NCI-H345 (cell line): ENCODE measurements around the gene RAB8A.
"Not testable (repeated sequence)": the region's sequence is repeated elsewhere in the genome, so short reads cannot be mapped to it uniquely, and the experiment has no call there.

Experiments
- DNase-seq: peaks from one replicate; lab custom pipeline; 2025; lab: John Stamatoyannopoulos, UW

The RAB8A gene

DNA sequence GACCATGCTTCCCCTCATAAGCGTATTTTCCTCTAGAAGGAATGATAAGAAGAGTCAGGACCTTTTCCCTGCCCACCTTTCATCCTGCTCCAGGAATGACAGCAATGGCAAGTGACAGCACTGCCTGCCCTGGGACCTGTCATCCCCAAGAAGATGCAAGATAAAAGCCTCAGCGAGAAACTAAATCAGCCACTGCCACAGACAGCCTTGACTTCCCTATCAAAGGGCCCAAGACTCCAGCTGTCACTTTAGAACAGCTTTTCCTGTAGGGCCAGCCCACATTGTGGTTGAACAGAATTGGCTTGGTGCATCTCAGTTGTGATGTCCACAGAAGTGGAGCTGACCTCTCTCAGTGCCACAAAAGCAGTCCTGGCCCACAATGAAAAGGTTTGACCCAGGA lies 1.1 kb downstream of the RAB8A start:
- DNase-seq: no peak

GRCh38 chr19:16113727-16114126 lies 2.0 kb downstream of the RAB8A start:
- DNase-seq: no peak

GRCh38 chr19:16115301-16116039 lies 3.8 kb downstream of the RAB8A start:
- no peak for DNase-seq

DNA sequence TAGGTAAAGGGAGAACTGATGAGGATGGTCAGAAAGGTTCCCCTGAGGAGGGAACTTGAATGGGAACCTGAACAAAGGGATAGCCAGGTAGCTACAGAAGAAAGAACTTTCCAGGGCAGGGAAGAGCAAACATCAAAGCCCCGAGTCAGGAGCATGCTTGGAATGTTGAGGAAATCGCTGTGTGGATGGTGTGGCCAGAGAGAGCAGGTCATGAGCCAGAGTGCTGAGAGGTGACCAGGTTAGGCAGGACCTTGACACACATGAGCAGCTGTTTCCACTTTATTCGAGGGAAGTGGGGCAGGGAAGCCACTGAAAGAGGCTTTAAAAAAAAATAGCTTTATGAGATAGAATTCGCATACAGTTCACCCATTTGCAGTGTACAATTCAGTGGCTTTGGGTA lies 4.4 kb downstream of the RAB8A start:
- DNase-seq: no peak

GRCh38 chr19:16117594-16118033 lies 5.9 kb downstream of the RAB8A start:
- no peak for DNase-seq

DNA sequence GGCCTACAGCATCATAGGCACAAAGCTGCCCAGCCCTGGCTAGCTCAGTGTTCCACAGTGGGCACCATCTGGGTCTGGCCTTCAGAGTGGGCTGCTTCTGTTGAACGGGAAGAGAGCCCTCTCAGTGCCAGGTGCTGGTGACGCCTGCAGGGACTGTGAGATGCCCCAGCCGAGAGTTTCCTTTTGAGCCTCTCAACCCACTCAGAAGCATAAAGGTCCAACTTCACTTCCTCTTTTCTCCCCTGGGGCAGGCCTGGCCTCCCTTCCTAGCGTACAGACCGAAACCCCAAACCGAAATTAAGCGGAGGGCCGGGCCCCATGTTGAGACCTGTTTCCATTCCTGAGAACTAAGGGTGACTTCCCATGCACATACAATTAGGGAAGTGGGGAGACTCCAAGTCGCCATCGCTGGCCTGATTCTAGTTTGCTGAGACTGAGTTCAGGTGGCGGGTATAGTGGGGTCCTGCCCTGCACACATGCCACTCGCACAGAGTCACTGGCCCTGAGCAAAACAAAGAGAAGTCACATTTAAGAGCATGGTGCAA lies 6.9 kb downstream of the RAB8A start:
- no peak for DNase-seq

- DNase-seq: not testable (repeated sequence)
Observed at GRCh38 chr19:16119075-16119857, 7.6 kb downstream of the RAB8A start.

- no peak for DNase-seq
Observed at GRCh38 chr19:16121141-16121540, 9.5 kb downstream of the RAB8A start.

DNA sequence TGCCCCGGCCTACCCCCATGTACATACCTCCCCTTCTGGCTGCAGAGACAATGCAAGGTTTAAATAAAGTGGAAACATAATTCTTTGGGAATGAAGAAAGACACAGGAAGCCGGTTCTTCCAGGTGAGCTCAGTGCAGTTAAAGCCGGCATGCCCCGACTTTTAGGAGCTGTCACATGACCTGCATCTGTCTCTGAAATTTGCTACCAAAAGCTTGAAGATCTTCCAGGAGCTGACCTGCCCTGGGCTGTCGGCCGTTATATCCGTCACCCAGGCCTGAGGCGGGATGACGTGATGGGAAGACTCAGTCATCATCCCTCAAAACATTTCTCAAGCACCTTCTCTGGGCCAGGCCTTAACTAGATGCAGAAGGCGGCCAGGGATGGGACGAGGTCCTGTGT lies 10.3 kb downstream of the RAB8A start:
- DNase-seq: no peak

- DNase-seq: no peak
Observed at GRCh38 chr19:16124953-16125352, 13.3 kb downstream of the RAB8A start.

- DNase-seq: no peak
Observed at GRCh38 chr19:16125737-16126495, 14.2 kb downstream of the RAB8A start.

- DNase-seq: no peak
Observed at GRCh38 chr19:16127080-16127479, 15.4 kb downstream of the RAB8A start.

DNA sequence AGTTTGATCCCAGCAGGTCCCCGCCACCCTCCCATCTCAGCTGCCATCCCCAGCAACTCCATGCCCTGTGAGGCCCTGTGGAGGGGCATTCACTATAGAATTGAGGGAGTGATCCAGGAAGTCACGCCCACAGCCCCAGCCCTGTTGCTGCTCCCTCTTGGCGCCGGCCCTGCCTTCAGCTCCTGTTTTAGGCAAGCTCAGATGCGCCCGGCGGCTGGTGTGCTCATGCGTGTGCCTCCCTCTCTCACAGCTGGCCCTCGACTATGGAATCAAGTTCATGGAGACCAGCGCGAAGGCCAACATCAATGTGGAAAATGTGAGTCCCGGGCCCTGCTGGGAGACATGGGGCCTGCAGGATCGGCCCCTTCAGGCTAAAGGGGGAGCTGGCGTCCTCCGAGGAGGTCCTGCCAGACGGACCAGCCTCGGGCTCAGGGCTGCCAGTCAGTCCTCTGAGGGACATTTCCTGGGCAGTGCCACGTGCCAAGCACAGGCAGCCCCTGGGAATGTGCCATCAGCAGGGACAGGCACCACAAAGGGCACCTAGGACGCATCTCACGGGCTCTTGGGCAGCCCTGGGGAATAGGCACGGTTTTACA lies 16.2 kb downstream of the RAB8A start:
- no peak for DNase-seq

DNA sequence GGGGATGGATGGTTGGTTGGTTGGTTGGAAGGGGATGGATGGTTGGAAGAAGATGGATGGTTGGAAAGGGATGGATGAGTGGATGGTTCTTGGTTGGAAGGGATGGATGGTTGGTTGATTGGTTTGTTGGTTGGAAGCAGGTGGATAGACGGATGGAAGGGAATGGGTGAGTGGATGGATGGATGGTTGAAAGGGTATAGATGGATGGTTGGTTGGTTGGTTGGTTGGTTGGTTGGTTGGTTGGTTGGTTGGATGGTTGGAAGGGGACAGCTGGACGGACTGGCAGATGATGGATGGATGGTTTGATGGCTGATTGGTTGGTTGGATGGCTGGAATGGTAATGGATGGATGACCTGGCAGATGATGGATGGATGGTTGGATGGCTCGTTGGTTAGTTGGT lies 20.0 kb downstream of the RAB8A start:
- no peak for DNase-seq

GRCh38 chr19:16133818-16134217 lies 22.1 kb downstream of the RAB8A start:
- DNase-seq: no peak

GRCh38 chr19:16134510-16134909 lies 22.8 kb downstream of the RAB8A start:
- no peak for DNase-seq

- DNase-seq: no peak
Observed at GRCh38 chr19:16135430-16136127, 23.9 kb downstream of the RAB8A start.

DNA sequence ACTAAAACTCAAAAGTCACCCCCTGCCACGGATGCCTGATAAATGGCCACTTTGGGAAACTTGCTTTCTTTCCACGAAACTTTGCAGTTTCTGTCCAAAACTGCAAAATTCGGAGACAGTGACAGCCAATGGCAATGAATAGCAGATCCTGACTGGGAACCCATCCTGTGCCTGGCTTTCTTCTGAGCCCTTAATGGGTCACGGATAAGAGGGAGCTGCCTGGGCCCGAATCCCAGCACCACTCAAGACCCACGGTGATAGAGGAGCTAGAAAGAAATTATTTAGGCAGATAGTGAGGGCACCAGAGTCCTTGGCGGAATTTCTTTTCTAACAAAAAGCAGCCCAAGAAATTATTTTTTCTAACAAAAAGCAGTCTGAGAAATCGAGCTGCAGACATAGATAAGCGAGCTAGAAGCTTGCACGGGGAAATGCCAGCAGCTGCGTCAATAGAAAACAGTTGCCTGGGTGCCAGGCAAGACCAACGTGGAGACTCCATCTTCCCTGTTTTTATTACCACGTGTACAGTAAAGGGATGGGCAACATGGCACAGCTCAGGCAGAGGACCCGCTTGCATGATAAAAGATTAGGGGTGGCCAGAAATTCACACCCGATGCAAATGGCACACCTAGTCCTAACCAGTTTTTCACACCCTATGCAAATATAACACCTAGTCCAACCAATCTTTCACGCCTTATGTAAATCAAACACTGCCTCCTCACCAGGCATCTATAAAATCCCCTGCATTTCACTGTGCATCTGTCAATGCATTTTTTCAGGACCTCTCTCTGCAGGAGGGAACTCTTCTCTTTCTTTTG lies 24.7 kb downstream of the RAB8A start:
- no peak for DNase-seq

GRCh38 chr19:16139752-16140151 lies 28.1 kb downstream of the RAB8A start:
- no peak for DNase-seq

- no peak for DNase-seq
Observed at GRCh38 chr19:16141043-16141442, 29.4 kb downstream of the RAB8A start.
